ENCODE data around the gene APEH. TPM values are rescaled to one million over a fixed set of nuclear protein-coding genes. Genes with fewer than 3 reads are reported as not detected.
"Not testable (repeated sequence)": the region's sequence is repeated elsewhere in the genome, so short reads cannot be mapped to it uniquely, and the experiment has no call there.

Gene APEH
- total and polyA plus RNA-seq, 9 of the 15 experiments (the other 6 are each of a cell fraction or from before 2014, with no cell fraction given) = 70.9 to 177 (median 117) TPM

- 0 out of 2 replicates have a peak, but pooled peaks have one; percentile 21 for TF ChIP-seq TEAD4 (IDR thresholded peaks at IDR 0.05; ENCODE audit: low read length)
- not testable (repeated sequence) for TF ChIP-seq TEAD4 (CRISPR knock-in tag; IDR thresholded peaks at IDR 0.05; ENCODE audit: borderline replicate concordance)
- TF ChIP-seq E2F6 (IDR thresholded peaks at IDR 0.05; ENCODE audit: borderline replicate concordance in 1 of 2, extremely low read depth in 1 of 2, insufficient read depth in 1 of 2, insufficient read length in 1 of 2, low read depth in 1 of 2, low read length in 1 of 2, poor library complexity in 1 of 2, severe bottlenecking in 1 of 2) = peak in 1 of 2 experiments; percentile 17
- TF ChIP-seq MNT (conservative IDR thresholded peaks at IDR 0.05) = 0 out of 4 replicates have a peak, but pooled peaks of 1 of the 2 experiments have one; percentile 5
- TF ChIP-seq ARID1B (IDR thresholded peaks at IDR 0.05) = peak; percentile 46; the same call in 1 of the 2 replicates
- TF ChIP-seq TCF3 (CRISPR knock-in tag; IDR thresholded peaks at IDR 0.05) = peak; percentile 28; the same call in 1 of the 2 replicates
- TF ChIP-seq ZBTB7A (IDR thresholded peaks at IDR 0.05; ENCODE audit: borderline replicate concordance, control insufficient read depth, low read depth, low read length) = peak; percentile 55; the same call in 1 of the 2 replicates
Observed at GRCh38 chr3:49689908-49690624, 15.9 kb downstream of the APEH start (continued).
